K562 (cell line): ENCODE data around the gene NR3C2. TPM values are rescaled to one million over a fixed set of nuclear protein-coding genes. Genes with fewer than 3 reads are reported as not detected.

Source experiments
- ATAC-seq: fragments of 200-7000 bp; cut with Tn5 transposase; 3 replicates; pipeline ENCODE4 v1.9.1; 2020; ENCODE audit warnings: moderate library complexity
- BruUV-seq: library from RNA; stranded (reverse); fragments of 400-500 nt; replicated peaks from 2 replicates; lab custom pipeline; 2021; lab: Mats Ljungman, UMichigan
- CTCF ChIA-PET: fragments of 300-600 bp; formaldehyde crosslinking; extraction: SDS; loops from one replicate; lab custom pipeline; 2021; ENCODE audit warnings: low intra/inter-chr PET ratio; lab: Yijun Ruan, JAX
- POLR2A ChIA-PET: fragments of 300-600, 350-650 bp; sonication (Branson Sonifier 250); formaldehyde crosslinking; extraction: SDS; loops from one replicate; lab custom pipeline; 2021; ENCODE audit warnings: antibody characterized with exemption, inconsistent platforms; lab: Yijun Ruan, JAX
- DNase-seq, 4 experiments: peaks; one replicate each; pipeline versions ENCODE4 v3.0.0 to v3.0.0-alpha.2; 2011 to 2018; ENCODE audit warnings: low spot score in 3 of 4, mixed read lengths in 3 of 4; ENCODE audit errors: extremely low read depth in 1 of 4
- FAIRE-seq: peaks from 2 replicates; lab custom pipeline; 2011; peaks lifted over from hg19 to GRCh38; lab: Jason Lieb, UNC
- H2AFZ ChIP-seq: 2 replicates; pipeline ENCODE4 v1.6.0; 2011; ENCODE audit warnings: low read depth, low read length, control low read depth, inconsistent platforms
- H3K27ac ChIP-seq: fragments of 200-600 bp; 3 replicates; pipeline ENCODE4 v1.8.0; 2011; ENCODE audit warnings: low read depth, mild to moderate bottlenecking, control low read depth, inconsistent platforms, low read length, moderate library complexity, mixed read lengths; ENCODE audit errors: extremely low read depth
- H3K27me3 ChIP-seq, 2 experiments: fragments of 300-600 bp in 1 of 2; 2 replicates in 1 of 2; 3 replicates in 1 of 2; pipeline versions ENCODE4 v1.6.0 to v1.8.0; 2011; ENCODE audit warnings: inconsistent platforms in 2 of 2, low read length in 2 of 2, mild to moderate bottlenecking in 1 of 2, mixed read lengths in 1 of 2, moderate library complexity in 1 of 2; ENCODE audit not compliant: control insufficient read depth in 2 of 2, insufficient read depth in 2 of 2
- H3K36me3 ChIP-seq: fragments of 300-600 bp; 3 replicates; pipeline ENCODE4 v1.8.0; 2011; ENCODE audit warnings: mild to moderate bottlenecking, low read length, inconsistent platforms; ENCODE audit not compliant: control insufficient read depth, insufficient read depth
- H3K4me1 ChIP-seq, 2 experiments: fragments of 200-600 bp in 1 of 2; replicated peaks in 1 of 2; 2 replicates in 1 of 2; 3 replicates in 1 of 2; pipeline versions ENCODE4 v1.5.1 to v1.8.0; 2011; ENCODE audit warnings: inconsistent platforms in 2 of 2, low read length in 2 of 2, mild to moderate bottlenecking in 1 of 2, mixed read lengths in 1 of 2, moderate library complexity in 1 of 2; ENCODE audit not compliant: control insufficient read depth in 2 of 2, insufficient read depth in 2 of 2
- H3K4me2 ChIP-seq: 2 replicates; pipeline ENCODE4 v1.6.1; 2011; ENCODE audit warnings: low read length, control low read depth, inconsistent platforms, mixed read lengths; ENCODE audit not compliant: insufficient read depth
- H3K4me3 ChIP-seq: fragments of 200-600 bp; sonication (generic), shearing (Covaris generic); 2 replicates; pipeline ENCODE4 v1.5.1; 2016; ENCODE audit warnings: control low read depth, inconsistent platforms
- H3K79me2 ChIP-seq: fragments of 200-600 bp; 3 replicates; pipeline ENCODE4 v1.8.0; 2011; ENCODE audit warnings: low read length, inconsistent platforms; ENCODE audit not compliant: control insufficient read depth, insufficient read depth
- H3K9ac ChIP-seq, 2 experiments: 2 replicates each; pipeline versions ENCODE4 v1.6.0 to v1.6.1; 2011; ENCODE audit warnings: low read depth in 2 of 2, low read length in 2 of 2, control low read depth in 1 of 2, inconsistent platforms in 1 of 2, mild to moderate bottlenecking in 1 of 2, mixed read lengths in 1 of 2; ENCODE audit not compliant: insufficient read depth in 1 of 2
- H3K9me1 ChIP-seq: one replicate; pipeline ENCODE4 v1.6.0; 2011; ENCODE audit warnings: inconsistent platforms, mild to moderate bottlenecking, low read length, moderate library complexity; ENCODE audit not compliant: control insufficient read depth, insufficient read depth
- H3K9me3 ChIP-seq: replicated peaks from 2 replicates; pipeline ENCODE4 v1.5.1; 2011; ENCODE audit warnings: low read depth, low read length, inconsistent platforms; ENCODE audit not compliant: control insufficient read depth, insufficient read depth
- H4K20me1 ChIP-seq: replicated peaks from 2 replicates; pipeline ENCODE4 v1.6.1; 2011; ENCODE audit warnings: low read length, inconsistent platforms, mixed read lengths; ENCODE audit not compliant: control insufficient read depth, insufficient read depth
- CAMTA2 ChIP-seq: fragments of 250-450 bp; sonication (Bioruptor Pico); conservative IDR thresholded peaks from 2 replicates; pipeline ENCODE4 v1.5.1; 2022
- CREB3 ChIP-seq: fragments of 450-650 bp; conservative IDR thresholded peaks from 2 replicates; pipeline ENCODE4 v1.6.1; 2016; ENCODE audit warnings: missing genetic modification characterization, low read depth, mild to moderate bottlenecking, missing compliant biosample characterization, moderate library complexity
- E2F5 ChIP-seq: sonication (generic); formaldehyde crosslinking; IDR thresholded peaks from 2 replicates; pipeline ENCODE4 v1.8.0; 2022; ENCODE audit warnings: mild to moderate bottlenecking, missing genetic modification reagents
- GTF2A2 ChIP-seq: IDR thresholded peaks from 2 replicates; pipeline ENCODE4 v1.6.1; 2016; ENCODE audit warnings: mild to moderate bottlenecking, missing genetic modification characterization, missing compliant biosample characterization
- MAFK ChIP-seq: IDR thresholded peaks from 2 replicates; pipeline ENCODE4 v1.6.1; 2011; ENCODE audit warnings: low read length, improper control_type of control experiment
- NR1H2 ChIP-seq: sonication (generic); formaldehyde crosslinking; IDR thresholded peaks from 2 replicates; pipeline ENCODE4 v1.4.0; 2020; ENCODE audit warnings: mild to moderate bottlenecking, missing genetic modification reagents
- PHTF2 ChIP-seq: fragments of 250-450 bp; sonication (Bioruptor Pico); IDR thresholded peaks from 2 replicates; pipeline ENCODE4 v1.5.0; 2021; ENCODE audit warnings: mild to moderate bottlenecking
- PRMT5 ChIP-seq: sonication (generic); formaldehyde crosslinking; IDR thresholded peaks from 2 replicates; pipeline ENCODE4 v1.5.0; 2020; ENCODE audit warnings: missing genetic modification reagents
- SMAD3 ChIP-seq: fragments of 450-650 bp; formaldehyde crosslinking; conservative IDR thresholded peaks from 2 replicates; pipeline ENCODE4 v1.4.0; 2020; ENCODE audit warnings: mild to moderate bottlenecking
- TCFL5 ChIP-seq: fragments of 250-450 bp; sonication (Bioruptor Pico); conservative IDR thresholded peaks from 2 replicates; pipeline ENCODE4 v1.6.1; 2021; ENCODE audit warnings: mild to moderate bottlenecking, moderate library complexity, matching md5 sums
- ZNF280B ChIP-seq: fragments of 250-450 bp; sonication (Bioruptor Pico); IDR thresholded peaks from 2 replicates; pipeline ENCODE4 v1.5.1; 2021; ENCODE audit warnings: mild to moderate bottlenecking
- ZNF311 ChIP-seq: fragments of 250-450 bp; sonication (Bioruptor Pico); IDR thresholded peaks from 2 replicates; pipeline ENCODE4 v1.4.0; 2020; ENCODE audit warnings: mild to moderate bottlenecking, moderate library complexity
- WGBS: fragments of 100-300 bp; shearing (Covaris generic); methylation state at CpG from one replicate; pipeline ENCODE4 v1.1.6; 2016; ENCODE audit warnings: low coverage, mixed read lengths; ENCODE audit not compliant: insufficient coverage; ENCODE audit errors: missing lambda C conversion rate; 5-methylcytosine and 5-hydroxymethylcytosine counted together
- in situ Hi-C: fragments of 300-500 bp; cut with MboI; formaldehyde crosslinking; loops from 4 replicates; pipeline ENCODE4 v1.15.0; 2018; ENCODE audit warnings: inconsistent platforms, mixed read lengths
- intact Hi-C: fragments of 100-400 bp; cut with micrococcal nuclease; formaldehyde crosslinking; loops from 2 replicates; pipeline ENCODE4 v1.14.2; 2022
- polyA plus RNA-seq, 8 experiments: library from polyadenylated mRNA; depleted of rRNA in 4 of 8; stranded (reverse) in 5 of 8; unstranded in 3 of 8; fragments of >200 nt; fragmentation: Nextera tagmentation in 2 of 8; fragmentation: Illumina TruSeq in 1 of 8; extraction: Ambion mirVana in 2 of 8; extraction: Trizol in 1 of 8; gene quantifications; 2 replicates each; pipeline versions ENCODE4 v1.2.1 to v1.2.3, GENCODE V29; 2011 to 2014; ENCODE audit warnings: inconsistent platforms in 1 of 8, missing spikeins in 1 of 8
- total RNA-seq, 7 experiments: library from RNA; depleted of rRNA in 6 of 7; stranded (reverse); fragments of >200 nt in 6 of 7; fragmentation: Illumina TruSeq in 2 of 7; extraction: Trizol in 2 of 7; gene quantifications; 2 replicates each; pipeline versions ENCODE4 v1.2.1 to v1.2.3, GENCODE V29; 2011 to 2021; ENCODE audit warnings: low replicate concordance in 1 of 7
- TF ChIP-seq, protein P1 (sequence below): fragments of 450-650 bp; IDR thresholded peaks from 2 replicates; pipeline ENCODE4 v1.6.1; 2016; ENCODE audit warnings: antibody characterized with exemption
- TF ChIP-seq, protein P2 (sequence below): fragments of 450-650 bp; IDR thresholded peaks from 2 replicates; pipeline ENCODE4 v1.6.1; 2018; ENCODE audit not compliant: partially characterized antibody

The NR3C2 gene
- total and polyA plus RNA-seq, 9 of the 15 experiments (the other 6 are each of a cell fraction or from before 2014, with no cell fraction given), result 0.01 to 0.28 (median 0.16) TPM; not detected in 2

GRCh38 chr4:148235809-148236208, 206.4 kb downstream of the NR3C2 start:
- ATAC-seq, result no peak
- DNase-seq, result no peak
- TF ChIP-seq SMAD3 (CRISPR knock-in tag), result no peak
- no peak for TF ChIP-seq ZNF311
- TF ChIP-seq MAFK, result no peak
- no peak for TF ChIP-seq PHTF2
- TF ChIP-seq, protein P1, sequence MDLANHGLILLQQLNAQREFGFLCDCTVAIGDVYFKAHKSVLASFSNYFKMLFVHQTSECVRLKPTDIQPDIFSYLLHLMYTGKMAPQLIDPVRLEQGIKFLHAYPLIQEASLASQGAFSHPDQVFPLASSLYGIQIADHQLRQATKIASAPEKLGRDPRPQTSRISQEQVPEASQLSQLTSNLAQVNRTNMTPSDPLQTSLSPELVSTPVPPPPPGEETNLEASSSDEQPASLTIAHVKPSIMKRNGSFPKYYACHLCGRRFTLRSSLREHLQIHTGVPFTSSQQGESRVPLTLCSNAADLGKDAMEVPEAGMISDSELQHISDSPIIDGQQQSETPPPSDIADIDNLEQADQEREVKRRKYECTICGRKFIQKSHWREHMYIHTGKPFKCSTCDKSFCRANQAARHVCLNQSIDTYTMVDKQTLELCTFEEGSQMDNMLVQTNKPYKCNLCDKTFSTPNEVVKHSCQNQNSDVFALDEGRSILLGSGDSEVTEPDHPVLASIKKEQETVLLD, result no peak
- no peak for TF ChIP-seq PRMT5 (CRISPR knock-in tag)
- no peak for TF ChIP-seq TCFL5 (CRISPR knock-in tag)
- no peak for TF ChIP-seq E2F5 (CRISPR knock-in tag)
- TF ChIP-seq GTF2A2, result no peak
- TF ChIP-seq, protein P2, sequence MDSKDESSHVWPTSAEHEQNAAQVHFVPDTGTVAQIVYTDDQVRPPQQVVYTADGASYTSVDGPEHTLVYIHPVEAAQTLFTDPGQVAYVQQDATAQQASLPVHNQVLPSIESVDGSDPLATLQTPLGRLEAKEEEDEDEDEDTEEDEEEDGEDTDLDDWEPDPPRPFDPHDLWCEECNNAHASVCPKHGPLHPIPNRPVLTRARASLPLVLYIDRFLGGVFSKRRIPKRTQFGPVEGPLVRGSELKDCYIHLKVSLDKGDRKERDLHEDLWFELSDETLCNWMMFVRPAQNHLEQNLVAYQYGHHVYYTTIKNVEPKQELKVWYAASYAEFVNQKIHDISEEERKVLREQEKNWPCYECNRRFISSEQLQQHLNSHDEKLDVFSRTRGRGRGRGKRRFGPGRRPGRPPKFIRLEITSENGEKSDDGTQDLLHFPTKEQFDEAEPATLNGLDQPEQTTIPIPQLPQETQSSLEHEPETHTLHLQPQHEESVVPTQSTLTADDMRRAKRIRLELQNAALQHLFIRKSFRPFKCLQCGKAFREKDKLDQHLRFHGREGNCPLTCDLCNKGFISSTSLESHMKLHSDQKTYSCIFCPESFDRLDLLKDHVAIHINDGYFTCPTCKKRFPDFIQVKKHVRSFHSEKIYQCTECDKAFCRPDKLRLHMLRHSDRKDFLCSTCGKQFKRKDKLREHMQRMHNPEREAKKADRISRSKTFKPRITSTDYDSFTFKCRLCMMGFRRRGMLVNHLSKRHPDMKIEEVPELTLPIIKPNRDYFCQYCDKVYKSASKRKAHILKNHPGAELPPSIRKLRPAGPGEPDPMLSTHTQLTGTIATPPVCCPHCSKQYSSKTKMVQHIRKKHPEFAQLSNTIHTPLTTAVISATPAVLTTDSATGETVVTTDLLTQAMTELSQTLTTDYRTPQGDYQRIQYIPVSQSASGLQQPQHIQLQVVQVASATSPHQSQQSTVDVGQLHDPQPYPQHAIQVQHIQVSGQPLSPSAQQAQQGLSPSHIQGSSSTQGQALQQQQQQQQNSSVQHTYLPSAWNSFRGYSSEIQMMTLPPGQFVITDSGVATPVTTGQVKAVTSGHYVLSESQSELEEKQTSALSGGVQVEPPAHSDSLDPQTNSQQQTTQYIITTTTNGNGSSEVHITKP, result no peak
- no peak for TF ChIP-seq NR1H2 (CRISPR knock-in tag)
- TF ChIP-seq CAMTA2 (CRISPR knock-in tag), result no peak
- no peak for TF ChIP-seq ZNF280B (CRISPR knock-in tag)
- no peak for TF ChIP-seq CREB3 (tag)
- Histone ChIP-seq H3K4me3 (no peak overlapping the region), H3K4me2 (no peak overlapping the region), H3K9me3 (no peaks in the 10 kb centered on the region), H3K27ac (no peak overlapping the region), H3K9me1 (no peaks in the 10 kb centered on the region), H3K4me1 (no peaks in the 10 kb centered on the region), H2AFZ (no peak overlapping the region), H3K9ac (no peak overlapping the region), H3K79me2 (no peaks in the 10 kb centered on the region), H3K27me3 (no peaks in the 10 kb centered on the region), H3K36me3 (no peaks in the 10 kb centered on the region), H4K20me1 (no peaks in the 10 kb centered on the region)
- intact Hi-C loops (no loop called here), in situ Hi-C loops (no loop called here)
- no TSS peak for BruUV-seq
- FAIRE-seq, result no peak
- WGBS, result 4% methylated on average over 3 of the region's 3 CpGs
- ChIA-PET CTCF (no interaction called here), POLR2A (no interaction called here)
